Heart left ventricle (tissue), 13 donors: ENCODE data around the gene MTFMT.

Source experiments
- POLR2A ChIP-seq, 2 donors: fragments of 450-650 bp; IDR thresholded peaks; one replicate each; pipeline ENCODE4 v1.6.1; 2017; ENCODE audit warnings: antibody characterized with exemption in 2 of 2, mild to moderate bottlenecking in 2 of 2, moderate library complexity in 2 of 2
- TF ChIP-seq, protein P1 (sequence below), 12 donors: fragments of 200-600 bp; sonication (generic) in 4 of 12; IDR thresholded peaks; one replicate each; pipeline versions ENCODE4 v1.5.0 to v1.8.0; 2018 to 2022; ENCODE audit warnings: antibody characterized with exemption in 12 of 12, mild to moderate bottlenecking in 5 of 12
- donor health status: ischemic (EF 13 %, LVEDD 7.1; RV severe dilation, severe dysfunction).
- donor health status: DM: no; HTN: yes; CAD: no.
- donor health status: DM: no; HTN: no; CAD: no.
- donor health status: ischemic (EF 25% LVEDD 6.9; RV normal size, moderate dysfunction).
- donor health status: ischemic (EF 25% LVEDD 5.7; RV mildly dilated, moderate dysfunction).
- donor health status: ischemic (EF 35%, LVEDD 5.7; RV mildly dilated, moderate dysfunction).
- donor health status: nonischemic (EF 11% LVEDD 7.7; RV severe dilation, severe dysfunction).
- donor health status: DM: yes; HTN: yes; CAD: no.
- donor health status: PGD.
- donor health status: ischemic (EF 29% LVEDD 5.4; RV normal size, mild dysfunction).
- donor health status: nonischemic (EF 23%, LVEDD 6.1; RV moderate dilation, normal function).

DNA sequence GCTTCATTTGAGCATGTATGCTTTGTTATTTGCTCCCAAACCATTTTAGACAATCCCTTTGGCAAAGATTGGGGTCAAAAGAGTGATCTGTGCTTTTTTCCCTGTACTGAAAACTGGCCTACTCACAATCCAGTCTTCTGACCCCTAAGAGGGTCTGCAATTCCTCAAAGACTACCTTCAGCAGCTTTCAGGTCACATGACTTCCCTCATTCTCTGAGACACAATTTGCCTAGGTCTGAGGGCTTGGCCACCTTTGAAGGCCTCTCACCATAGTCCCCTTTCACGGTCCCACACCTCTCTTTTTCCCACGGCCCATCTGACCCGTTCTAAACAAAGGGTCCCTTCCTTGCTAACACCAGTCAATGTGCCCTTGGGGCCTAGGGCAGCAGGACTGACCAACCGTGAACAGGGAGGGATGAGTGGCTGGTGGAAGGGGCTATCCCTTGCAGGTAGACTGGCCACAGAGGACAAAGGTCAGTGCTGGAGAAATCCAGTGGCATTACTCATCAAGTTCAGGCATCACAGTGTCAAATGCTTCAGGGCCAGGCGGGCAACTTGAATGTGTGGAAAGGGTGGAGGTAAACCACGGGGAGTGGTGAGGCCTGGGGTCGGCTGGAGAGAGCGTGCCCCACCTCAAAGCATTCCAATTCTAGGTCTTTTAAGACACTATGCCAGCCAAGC is 27.6 kb upstream of the MTFMT start:
- TF ChIP-seq, protein P1, sequence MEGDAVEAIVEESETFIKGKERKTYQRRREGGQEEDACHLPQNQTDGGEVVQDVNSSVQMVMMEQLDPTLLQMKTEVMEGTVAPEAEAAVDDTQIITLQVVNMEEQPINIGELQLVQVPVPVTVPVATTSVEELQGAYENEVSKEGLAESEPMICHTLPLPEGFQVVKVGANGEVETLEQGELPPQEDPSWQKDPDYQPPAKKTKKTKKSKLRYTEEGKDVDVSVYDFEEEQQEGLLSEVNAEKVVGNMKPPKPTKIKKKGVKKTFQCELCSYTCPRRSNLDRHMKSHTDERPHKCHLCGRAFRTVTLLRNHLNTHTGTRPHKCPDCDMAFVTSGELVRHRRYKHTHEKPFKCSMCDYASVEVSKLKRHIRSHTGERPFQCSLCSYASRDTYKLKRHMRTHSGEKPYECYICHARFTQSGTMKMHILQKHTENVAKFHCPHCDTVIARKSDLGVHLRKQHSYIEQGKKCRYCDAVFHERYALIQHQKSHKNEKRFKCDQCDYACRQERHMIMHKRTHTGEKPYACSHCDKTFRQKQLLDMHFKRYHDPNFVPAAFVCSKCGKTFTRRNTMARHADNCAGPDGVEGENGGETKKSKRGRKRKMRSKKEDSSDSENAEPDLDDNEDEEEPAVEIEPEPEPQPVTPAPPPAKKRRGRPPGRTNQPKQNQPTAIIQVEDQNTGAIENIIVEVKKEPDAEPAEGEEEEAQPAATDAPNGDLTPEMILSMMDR (IDR thresholded peaks at IDR 0.05): no peak
- no peak for TF ChIP-seq POLR2A (IDR thresholded peaks at IDR 0.05)
